ENCODE data around the gene TAGLN2.

The TAGLN2 gene

DNA sequence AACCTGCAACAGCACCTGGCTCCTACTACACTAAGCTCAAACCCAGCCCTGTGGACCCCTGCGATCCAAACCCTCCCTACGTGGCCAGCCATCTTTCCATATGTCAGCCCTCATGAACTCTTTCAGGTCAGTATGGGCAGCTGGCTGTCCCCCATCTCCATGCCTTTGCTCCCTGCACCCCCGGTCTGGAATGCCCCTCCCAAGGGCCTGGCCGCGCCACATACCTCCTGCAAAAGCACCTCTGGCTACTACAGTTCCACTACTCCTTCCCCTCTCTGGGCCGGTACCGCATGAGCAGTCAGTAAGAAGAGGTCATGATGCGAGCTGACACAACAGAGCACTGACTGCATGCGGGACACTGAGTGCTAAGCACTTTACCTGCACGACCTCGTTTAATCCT lies 10.0 kb upstream of the TAGLN2 start:
- DNase-seq: no peak

DNA sequence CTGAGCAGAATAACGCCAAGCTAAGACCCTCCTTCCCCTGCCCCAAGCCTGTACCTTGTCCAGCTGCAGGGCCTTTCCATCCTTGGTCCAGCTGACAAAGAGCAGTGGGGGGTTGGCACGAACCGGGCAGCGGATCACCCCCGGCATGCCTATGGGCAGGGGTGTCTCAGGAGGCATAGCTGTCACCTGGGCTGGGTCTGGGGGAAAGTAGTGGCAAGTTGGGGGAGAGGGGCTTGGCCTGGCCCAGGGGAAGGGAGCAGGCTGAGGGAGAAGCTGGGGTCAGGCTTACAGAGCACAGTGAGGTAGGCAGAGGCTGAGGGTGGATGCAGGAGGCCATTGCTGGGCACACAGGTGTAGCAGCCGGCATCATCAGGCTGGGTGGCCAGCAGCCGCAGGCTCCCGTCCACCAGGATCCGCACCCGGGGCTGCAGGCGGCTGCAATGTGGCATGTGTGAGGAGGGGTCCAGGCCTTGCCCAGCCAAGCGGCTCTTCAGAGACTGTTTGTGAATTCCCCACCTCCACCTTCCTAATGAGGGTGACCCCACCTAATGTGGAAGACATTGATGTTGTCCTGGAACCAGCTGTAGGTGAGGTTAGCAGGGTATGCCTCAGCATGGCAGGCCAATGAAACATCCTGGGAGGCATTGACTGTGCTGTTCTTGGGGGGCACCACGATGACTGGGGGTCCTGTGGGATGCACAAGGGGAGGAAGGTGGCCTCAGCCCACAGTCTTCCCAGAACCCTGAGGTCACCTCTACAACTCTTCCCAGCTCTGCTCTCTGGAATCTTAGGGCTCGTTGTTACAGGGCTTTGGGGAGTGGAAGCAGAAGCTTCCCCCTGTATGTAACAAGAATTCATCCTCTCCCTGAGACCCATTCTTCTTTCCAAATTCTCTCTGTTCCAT lies 9.1 kb upstream of the TAGLN2 start:
- DNase-seq: no peak

DNA sequence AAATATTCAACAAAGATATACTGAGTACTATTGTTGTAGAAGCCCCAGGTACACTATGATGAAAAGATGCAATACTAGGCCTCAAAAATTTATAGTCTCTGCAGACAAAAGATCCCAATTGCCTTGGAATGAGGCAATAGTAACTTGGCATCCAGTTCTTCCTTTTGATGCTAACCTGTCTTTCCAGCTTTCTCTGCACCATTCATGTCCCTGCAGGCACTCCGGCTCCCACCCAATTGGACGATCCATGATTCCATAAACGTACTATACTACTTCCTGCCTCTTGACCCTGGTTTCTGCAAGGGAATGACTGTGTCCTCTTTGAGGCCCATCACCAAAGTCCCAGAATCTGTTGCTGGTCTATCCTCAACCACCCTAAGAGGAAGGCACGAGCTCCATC lies 8.0 kb upstream of the TAGLN2 start:
- DNase-seq: no peak

DNA sequence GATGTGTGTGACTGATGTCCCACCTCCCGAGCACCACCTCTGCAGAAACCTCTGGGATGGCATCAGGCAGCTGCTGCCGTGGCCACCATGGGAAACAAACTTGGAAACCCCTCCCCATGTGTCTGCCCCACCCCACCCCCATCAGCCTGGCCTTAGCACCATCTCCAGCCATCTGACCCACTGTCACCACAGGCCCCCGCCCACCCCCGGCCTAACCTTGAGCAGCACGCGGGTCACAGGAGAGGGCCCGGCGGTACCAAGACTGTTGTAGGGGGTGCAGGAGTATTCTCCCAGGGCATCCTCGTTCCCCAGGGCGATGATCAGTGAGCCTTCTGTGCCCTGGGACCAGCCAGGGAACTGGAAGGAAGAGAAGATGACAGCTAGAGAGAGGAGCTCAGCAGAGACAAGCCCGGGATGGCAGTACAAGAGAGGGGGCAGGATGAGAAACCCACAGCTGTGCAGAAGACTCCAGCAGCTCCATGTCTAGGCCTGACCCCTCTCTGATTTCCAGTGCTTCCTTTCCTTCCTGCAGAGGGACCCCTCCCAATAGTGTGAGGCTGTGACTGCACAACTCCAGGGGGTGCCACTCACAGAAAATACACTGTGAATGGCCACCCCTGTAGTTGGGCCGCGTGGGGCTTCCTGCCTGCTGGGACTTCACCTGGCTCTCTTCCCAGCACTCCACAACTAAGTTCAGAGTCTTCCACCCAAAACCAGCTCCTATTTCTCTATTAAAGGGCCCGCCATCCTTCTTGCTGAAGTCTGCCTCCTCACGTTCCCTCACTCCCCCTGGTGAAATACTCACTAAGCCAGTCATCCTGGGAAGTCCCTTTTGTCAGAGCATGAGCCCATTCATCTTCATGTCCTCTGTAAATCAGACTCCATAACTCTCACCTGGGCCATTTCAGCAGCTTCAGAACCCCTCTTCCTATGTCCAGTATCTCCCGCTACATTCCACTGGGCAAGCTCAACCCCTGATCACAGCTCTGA lies 7.3 kb upstream of the TAGLN2 start:
- no peak for DNase-seq

DNA sequence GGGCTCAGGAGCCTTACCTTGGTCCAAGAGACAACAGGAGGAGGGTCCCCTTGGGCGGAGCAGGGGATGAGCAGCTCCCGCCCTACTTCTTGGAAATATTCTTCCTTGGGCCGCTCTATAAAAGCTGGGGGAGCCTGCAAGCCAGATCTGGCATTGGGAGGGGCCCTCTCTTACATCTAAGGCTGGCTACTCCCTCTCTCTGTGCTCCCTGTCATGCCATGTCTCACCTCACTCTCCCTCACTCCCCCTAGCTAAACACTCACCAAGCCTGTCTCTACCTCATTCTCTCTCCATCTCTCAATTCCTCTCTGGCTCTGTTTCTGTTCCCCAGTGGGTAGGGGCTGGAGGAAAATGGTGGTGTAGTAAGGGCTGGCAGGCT lies 6.5 kb upstream of the TAGLN2 start:
- DNase-seq: no peak

DNA sequence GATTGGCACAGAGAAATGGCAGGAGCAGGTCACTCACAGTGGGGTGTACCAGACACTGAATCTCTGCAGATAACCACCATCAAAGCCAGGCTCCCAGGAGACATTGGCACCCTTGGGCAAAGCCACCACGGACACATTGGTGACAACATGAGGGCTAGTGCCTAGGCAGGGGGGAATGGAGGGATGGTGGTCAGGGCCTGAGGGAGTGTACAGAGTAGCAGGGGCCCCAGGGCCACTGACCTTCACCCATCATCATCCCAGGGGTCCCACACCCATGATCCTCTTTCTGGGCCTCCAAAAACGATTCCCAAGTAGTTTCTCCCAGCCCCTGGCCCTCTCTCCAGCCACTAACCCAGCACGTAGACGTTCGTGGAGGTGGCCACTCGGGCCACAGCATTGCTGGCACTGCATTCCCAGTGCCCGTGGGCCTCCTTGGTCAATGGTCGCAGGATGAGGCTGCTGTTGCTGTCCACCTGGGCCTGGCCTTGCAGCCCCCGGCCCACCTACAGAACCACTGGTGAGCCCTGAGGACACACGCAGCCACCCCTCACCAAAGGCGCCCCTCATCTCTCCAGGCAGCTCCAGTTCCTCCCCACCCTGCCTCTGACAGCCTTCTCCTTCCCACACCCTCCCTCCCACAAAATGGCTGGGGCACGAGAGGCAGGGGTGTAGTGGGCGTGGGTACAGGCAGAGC lies 5.9 kb upstream of the TAGLN2 start:
- DNase-seq: no peak

DNA sequence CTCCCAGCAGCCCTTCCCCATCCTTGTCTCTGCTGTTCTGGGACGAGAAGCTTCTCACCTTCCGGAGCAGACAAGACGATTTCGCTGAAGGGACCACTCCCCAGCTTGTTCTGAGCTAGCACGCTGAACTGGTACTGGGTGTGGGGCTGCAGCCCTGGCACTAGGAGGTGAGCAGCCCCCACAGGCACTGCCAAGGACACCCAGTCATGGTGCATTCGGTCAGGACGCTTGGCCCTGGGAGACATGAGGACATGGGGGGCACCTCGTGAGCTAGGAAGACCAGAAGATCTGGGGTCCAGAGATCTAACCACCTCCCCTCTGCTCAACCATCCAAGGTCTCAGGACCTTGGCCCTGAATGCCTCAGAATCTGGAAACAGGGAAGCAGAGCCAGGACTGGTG lies 5.3 kb upstream of the TAGLN2 start:
- DNase-seq: no peak

DNA sequence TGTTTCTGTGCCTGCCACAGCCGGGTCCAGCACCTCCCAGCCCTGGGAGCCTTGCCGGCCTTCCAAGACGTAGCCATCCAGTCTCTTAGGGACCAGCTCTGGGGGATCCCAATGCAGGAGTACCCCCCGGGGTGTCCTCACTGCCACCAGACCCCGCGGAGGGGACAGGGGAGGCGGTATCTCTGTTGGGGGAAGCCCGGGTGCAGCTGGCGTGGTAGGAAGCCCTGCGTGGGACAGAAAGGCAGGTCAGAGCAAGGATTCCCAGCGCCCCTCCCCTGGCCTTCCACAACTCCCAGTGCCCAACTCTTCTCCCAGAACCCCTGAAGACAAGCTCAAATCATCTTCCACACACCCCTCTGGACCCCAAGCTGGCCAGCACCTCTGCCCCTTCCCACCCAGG lies 4.9 kb upstream of the TAGLN2 start:
- no peak for DNase-seq

DNA sequence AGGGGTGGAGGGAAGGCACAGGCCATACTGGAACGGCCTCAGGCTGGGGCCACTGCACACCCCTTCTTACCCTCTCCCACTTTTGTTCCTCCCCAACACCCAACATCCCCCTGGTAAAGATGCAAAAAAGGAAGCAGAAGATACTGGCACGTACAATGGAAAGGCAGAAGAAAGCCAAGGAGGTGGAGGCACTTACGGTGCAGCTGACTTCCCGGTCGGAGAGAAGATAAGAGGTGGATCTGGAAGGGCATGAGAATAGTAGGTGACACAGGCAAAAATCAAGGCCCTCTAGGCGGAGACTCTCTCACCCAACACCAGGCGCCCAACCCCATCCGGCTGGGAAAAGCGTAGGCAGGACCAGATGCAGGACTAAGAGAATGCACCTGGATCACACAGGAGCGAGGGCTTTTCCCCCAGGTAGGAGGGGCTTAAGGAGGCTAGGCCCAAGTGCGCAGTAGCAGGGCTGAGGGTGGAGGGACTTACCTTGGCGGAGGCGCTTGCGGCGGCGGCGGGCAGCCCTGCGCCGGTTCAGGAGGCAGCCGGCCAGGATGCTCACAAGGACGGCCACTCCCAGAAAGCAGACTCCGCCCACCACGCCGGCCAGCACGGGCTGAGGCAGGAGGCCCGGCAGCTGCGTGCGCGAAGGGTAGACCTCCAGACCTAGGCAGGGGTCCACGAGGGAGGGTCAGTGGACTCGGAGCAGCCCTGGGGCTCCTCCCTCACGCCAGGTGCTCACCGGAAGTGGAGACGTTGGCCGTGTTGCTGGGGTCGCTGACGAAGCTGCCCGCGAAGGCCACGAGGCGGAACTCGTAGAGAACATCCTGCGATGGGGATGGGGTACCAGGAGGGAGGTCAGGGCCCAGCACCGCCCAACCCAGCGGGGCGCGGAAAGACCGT lies 4.1 kb upstream of the TAGLN2 start:
- DNase-seq: no peak

DNA sequence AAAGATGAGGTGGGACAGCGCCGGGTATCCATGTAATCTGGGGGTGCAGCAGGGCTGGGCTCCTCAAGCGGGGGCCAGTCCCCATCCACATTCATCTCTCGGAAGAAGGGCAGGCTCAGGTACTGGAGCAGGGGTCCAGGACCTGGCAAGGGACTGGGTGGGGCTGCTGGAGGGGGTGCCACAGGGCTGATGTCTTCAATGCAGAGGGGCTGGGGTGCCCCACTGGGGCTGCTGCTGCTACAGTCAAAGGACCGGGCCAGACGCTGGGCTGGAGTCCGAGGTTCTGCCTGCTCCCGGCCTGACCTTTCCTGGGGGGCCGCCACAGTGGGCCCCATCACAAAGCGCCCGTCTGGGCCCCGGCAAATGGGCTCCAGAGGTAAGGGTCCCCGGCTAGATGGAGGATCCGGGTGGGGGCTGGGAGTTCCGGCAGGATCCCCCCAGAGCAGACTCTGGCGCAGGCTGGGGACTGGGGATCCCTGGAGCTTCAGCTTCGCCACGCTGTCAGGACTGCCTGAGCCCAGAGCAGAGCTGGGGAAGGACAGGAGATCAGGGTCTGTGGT lies 3.3 kb upstream of the TAGLN2 start:
- DNase-seq: no peak

DNA sequence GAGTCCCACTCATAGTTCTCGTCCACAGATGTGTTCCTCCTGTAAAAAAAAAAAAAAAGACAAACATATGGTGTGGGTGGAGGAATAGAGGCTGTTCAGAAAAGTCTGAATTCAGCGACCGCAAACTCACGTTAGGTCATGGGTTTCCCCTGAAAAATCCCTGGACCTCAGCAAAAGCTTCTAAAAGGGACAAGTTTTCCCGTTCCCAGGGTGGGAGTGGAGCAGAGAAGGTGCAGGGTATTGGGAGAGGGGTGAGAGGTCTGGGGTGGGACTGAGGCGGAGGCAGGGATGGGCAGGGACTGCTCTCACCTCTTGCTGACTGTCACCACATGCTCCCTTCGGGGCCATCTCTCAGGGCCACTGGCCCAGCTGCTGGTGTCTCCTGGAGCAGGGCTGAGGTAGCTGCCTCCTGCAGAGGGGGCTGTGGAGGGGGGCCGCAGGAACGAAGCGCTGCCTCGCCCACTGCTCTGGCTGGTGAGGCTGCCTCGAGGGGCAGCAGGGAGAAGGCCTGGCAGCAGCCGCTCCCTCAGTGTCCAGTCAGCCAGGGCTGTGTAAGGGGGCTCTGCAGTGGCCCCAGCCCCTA lies 2.6 kb upstream of the TAGLN2 start:
- DNase-seq: no peak

DNA sequence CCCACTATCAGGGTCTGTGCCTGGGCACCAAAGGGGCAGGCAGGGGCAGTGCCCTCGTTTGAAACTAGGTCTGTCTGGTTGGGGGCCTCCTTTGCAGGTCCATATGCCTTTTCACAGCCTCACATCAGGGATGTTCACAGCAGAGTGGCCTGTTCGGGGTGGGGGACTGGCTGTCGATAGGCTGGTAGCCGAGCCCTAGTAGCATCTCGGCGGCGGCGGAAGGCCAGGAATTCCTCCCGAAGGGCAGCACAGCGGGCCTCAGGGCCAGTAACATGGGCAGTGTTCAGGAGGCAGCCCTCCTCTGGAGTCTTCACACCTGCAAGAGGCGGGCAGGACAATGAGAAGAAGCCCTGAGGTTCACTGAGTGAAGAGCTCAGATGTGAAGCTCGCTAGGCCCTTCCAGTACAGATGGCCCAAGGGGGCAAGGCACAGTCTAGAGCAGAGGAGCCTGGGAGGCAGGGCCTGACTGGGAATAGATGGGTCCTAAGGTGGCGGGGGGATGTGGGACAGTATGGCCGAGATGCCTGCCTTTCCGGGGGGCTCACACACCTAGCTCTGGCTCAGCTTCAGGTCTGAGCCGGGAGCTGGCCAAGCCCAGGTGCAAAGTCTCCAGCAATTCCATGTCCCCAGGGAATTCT lies 2.0 kb upstream of the TAGLN2 start:
- no peak for DNase-seq

DNA sequence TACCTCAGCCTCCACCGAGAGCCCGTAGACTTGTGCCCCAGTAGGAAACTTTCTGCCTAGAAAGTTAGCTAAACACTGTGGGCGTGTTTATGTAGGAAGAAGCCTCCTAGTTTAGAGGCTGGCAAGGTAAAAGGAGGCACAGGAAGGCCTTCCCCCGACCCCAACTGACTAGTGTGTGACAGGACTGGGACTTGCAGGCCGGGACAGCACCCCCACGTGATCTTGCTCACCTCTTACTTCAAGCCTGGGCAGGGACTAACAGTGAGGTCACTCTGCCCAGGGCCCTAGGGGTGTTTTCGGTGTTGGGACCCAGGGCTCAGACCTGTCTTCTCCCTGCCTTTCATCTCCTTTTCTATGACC lies 392 bp upstream of the TAGLN2 start:
- DNase-seq: no peak

DNA sequence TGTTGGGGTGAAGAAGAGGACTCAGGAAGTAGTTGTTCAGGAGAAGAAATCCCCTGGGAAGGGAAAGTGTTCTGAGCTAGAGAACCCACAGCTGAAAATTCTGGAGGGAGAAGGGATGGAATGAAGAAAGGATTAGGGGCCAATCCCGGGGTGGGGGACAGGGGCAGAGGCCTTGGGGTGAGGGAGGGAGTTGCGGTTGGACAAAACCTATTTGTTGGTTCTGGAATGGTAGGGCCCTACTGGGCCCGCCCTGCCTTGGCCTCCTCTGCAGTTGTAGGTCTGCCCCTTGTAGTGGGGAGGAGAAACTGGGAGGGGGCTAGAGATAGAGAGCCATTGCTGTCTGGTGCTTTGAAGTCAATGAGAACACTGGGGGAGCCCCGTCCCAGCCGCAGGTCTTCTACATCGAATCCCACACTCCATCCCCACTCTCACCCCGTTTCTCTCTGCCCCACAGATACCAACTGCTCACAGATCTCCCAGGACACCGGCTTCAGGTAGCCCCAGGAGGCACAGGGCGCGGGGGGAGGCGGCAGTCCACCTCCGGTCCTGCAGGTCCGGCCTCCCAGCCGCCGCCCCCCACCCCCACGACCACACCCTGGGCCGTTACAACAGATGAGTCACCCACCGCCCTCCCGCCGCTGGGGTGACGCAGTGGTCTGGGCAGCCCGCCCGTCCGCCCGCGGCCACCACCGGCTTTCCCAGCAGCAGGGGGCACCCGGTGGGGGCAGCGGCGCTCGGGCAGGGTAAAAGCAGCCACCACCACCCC lies 1.1 kb downstream of the TAGLN2 start:
- peak; percentile 85 for DNase-seq

DNA sequence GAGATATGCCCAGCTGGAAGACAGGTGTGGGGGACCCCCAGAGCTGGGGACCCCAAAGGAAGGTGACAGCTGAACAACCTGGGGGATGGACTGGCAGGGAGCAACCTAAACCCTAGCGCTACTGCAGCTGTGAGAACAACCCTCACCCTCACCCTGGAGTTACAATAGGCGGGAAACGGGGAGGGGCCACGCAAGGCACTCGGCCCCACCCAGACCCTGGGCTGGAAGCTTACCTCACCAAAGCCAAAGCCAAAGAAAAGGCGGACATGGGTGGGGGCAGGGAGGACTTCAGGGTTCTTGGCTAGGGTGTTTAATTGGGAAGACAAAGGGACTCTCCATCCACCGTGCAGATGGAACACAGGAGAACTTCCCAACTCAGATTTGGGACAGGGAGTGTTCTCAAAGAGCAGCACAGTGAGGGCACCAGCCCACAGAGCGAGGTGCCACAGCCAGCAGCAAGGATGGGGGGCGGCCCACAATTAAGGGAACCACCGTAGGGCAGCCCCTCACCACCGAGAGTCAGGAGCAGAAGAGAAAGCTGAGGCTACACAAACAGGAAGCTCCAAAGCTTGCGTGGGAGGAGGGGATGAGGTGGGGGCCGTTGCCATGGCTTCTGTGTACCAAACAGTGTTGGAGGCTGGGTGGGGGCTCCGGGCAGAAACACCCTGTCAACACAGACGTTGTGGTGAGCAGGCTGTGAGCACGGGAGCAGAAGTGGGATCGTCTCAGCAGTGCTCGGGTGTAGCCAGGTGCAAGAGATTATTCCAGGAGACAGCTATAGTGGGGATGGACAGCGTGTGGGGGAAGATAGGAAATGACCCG lies 1.9 kb downstream of the TAGLN2 start:
- DNase-seq: peak; percentile 96

DNA sequence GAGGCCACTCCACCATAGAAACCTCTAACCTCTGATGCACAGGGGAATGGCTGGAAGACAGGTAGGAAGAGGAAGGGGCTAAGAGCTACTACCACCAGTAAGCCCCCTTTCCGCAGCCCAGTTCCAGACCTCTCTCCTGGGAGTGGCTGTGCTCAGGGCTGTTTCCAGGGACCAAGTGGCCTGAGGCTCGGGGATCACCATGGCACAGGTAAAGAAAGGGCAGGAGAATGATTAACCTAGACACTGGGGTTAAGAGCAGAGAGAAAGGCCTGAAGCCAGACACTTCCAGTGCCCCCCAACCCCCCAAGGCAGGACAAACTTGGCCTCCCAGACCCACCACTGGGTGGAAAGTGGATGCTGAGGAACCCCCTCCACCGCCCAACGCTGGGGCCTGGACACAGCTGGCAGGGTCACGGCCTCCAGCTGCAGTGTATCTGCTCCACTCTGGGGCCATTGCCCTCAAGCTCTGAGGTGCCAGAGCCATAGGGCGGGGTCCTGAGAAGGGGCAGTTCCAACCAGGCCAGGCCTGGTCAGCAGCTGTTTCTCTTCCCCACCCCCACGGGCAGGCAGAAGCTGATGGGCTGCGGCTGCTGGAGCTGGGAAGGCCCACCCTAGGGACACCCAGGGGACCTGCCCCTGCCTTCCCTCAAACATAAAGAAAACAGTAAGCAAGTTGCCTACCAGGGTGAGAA lies 2.6 kb downstream of the TAGLN2 start:
- DNase-seq: no peak

DNA sequence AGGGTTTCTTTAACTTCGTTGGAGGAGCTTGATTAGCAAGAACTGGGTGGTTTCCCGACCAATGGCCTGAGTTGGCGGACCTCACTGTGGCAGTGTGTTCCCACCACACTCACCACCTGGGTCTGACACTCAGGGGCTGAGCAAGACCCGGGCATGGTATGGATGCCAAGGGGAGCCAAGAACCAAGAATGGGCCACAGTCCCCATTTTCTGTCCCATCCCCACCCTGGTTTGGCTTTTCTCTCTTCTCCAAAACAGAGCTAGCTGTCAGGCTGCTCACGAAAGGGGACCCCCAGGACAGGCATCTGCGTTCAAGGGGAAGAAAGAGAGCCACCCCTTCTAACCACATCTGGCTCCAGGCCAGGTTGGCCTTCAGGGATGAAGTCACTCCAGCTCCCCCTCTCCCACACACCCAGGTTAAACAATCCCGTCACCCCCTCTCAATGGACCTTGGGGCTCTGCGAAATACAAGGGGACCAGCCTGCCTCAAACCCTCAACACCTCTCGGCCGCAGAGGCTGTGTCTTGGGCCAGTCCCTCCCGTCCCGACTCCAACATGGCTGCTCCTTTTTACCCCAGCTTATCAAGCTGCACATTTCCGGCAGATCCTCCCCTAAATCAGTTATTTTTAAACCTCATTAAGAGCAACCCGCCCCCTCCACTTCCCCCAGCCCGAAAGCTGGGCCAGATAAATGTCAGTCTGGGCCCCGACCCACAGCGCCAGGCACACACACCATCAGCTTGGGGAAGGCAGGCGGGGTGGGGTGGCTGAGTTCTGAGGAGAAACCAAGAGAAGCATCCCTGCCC lies 3.4 kb downstream of the TAGLN2 start:
- DNase-seq: peak; percentile 73

DNA sequence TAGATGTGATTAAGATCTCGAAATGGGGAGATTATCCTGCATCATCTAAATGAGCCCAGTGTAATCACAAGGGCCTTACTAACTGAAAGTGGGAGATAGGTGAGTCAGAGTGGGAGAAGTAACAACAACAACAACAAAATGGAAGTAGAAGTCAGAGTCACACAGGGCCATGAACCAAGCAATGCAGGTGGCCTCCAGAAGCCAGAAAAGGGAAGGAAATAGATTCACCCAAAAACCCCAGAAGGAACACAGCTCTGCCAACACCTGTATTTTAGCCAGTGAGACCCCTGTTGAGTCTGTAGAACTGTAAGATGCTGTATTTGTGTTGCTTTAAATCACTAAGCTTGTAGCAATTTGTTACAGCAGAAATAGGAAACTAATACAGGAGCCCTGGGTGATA lies 4.1 kb downstream of the TAGLN2 start:
- DNase-seq: peak; percentile 51
